Prostate gland (tissue), 2 donors: ENCODE results near the gene TFG.

Source experiments
- POLR2A ChIP-seq: fragments of 450-650 bp; IDR thresholded peaks from one replicate; pipeline ENCODE4 v1.6.1; 2016; ENCODE audit warnings: antibody characterized with exemption, mild to moderate bottlenecking
- POLR2AphosphoS5 ChIP-seq: sonication (generic); formaldehyde crosslinking; IDR thresholded peaks from one replicate; pipeline ENCODE4 v1.6.1; 2017; ENCODE audit warnings: antibody characterized with exemption
- TF ChIP-seq, protein P1 (sequence below), 4 experiments: fragments of 200-600 bp in 2 of 4; fragments of 450-650 bp in 2 of 4; sonication (generic) in 2 of 4; IDR thresholded peaks; 1 replicate in 3 of 4; 2 replicates in 1 of 4; pipeline ENCODE4 v1.5.1; 2016 to 2019; ENCODE audit warnings: antibody characterized with exemption in 4 of 4, mild to moderate bottlenecking in 2 of 4, moderate library complexity in 2 of 4

DNA sequence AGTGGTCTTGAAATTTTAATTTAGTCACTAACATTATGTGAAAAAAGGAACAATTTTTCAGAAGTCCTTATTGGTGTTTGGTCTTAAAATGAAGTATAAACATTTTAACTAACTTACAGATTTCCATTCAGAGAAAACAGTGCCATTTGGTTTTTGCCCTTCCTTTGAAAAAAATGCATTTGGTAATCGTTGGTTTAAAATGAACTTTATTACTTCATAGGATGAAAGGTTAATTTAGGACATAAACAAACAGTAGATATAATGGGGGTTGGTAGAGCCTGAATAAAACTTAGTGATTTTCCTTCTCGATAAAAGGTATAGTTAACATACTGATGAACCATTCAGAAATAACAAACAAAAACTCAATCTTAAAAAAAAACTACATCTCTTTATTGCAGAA lies 39.7 kb downstream of the TFG start:
- TF ChIP-seq, protein P1, sequence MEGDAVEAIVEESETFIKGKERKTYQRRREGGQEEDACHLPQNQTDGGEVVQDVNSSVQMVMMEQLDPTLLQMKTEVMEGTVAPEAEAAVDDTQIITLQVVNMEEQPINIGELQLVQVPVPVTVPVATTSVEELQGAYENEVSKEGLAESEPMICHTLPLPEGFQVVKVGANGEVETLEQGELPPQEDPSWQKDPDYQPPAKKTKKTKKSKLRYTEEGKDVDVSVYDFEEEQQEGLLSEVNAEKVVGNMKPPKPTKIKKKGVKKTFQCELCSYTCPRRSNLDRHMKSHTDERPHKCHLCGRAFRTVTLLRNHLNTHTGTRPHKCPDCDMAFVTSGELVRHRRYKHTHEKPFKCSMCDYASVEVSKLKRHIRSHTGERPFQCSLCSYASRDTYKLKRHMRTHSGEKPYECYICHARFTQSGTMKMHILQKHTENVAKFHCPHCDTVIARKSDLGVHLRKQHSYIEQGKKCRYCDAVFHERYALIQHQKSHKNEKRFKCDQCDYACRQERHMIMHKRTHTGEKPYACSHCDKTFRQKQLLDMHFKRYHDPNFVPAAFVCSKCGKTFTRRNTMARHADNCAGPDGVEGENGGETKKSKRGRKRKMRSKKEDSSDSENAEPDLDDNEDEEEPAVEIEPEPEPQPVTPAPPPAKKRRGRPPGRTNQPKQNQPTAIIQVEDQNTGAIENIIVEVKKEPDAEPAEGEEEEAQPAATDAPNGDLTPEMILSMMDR (IDR thresholded peaks at IDR 0.05), result no peak
- TF ChIP-seq POLR2AphosphoS5 (no peak), POLR2A (no peak)
